Endodermal cell (in vitro differentiated cells): ENCODE results near the gene ZCCHC17. TPM values are rescaled to one million over a fixed set of nuclear protein-coding genes. Genes with fewer than 3 reads are reported as not detected.

Source experiments
- DNase-seq: peaks from one replicate; pipeline ENCODE4 v3.0.0-alpha.2; 2017
- H3K27ac ChIP-seq: 2 replicates; pipeline ENCODE4 v1.5.1; 2013; ENCODE audit warnings: mild to moderate bottlenecking, low read depth, low read length, moderate library complexity
- H3K27me3 ChIP-seq: 2 replicates; pipeline ENCODE4 v1.6.1; 2013; ENCODE audit warnings: mild to moderate bottlenecking, low read length, moderate library complexity; ENCODE audit not compliant: insufficient read depth, control insufficient read depth, poor library complexity, severe bottlenecking
- H3K36me3 ChIP-seq: 2 replicates; pipeline ENCODE4 v1.7.0; 2013; ENCODE audit warnings: mild to moderate bottlenecking, low read length, moderate library complexity; ENCODE audit not compliant: control insufficient read depth, insufficient read depth
- H3K4me1 ChIP-seq: one replicate; pipeline ENCODE4 v1.7.0; 2013; ENCODE audit warnings: low read length; ENCODE audit not compliant: control insufficient read depth, insufficient read depth
- H3K4me3 ChIP-seq: 2 replicates; pipeline ENCODE4 v1.5.1; 2013; ENCODE audit warnings: mild to moderate bottlenecking, low read length, moderate library complexity
- H3K9ac ChIP-seq: 2 replicates; pipeline ENCODE4 v1.6.1; 2013; ENCODE audit warnings: mild to moderate bottlenecking, low read length, moderate library complexity; ENCODE audit not compliant: poor library complexity, severe bottlenecking; ENCODE audit errors: extremely low read depth
- H3K9me3 ChIP-seq: 2 replicates; pipeline ENCODE4 v1.6.1; 2013; ENCODE audit warnings: mild to moderate bottlenecking, low read length, moderate library complexity; ENCODE audit not compliant: control insufficient read depth
- H3K27ac Mint-ChIP-seq: 2 replicates; pipeline ENCODE4 v1.8.0; 2020; ENCODE audit warnings: mixed read lengths
- H3K27me3 Mint-ChIP-seq: 2 replicates; pipeline ENCODE4 v1.8.0; 2021; ENCODE audit warnings: mild to moderate bottlenecking, mixed read lengths; ENCODE audit not compliant: insufficient read depth
- H3K36me3 Mint-ChIP-seq: 2 replicates; pipeline ENCODE4 v1.8.0; 2020; ENCODE audit warnings: low read depth, mixed read lengths
- H3K4me1 Mint-ChIP-seq: 2 replicates; pipeline ENCODE4 v1.8.0; 2020; ENCODE audit warnings: mixed read lengths
- H3K4me3 Mint-ChIP-seq: 2 replicates; pipeline ENCODE4 v1.8.0; 2020; ENCODE audit warnings: mild to moderate bottlenecking, moderate library complexity, mixed read lengths
- H3K9me3 Mint-ChIP-seq: 2 replicates; pipeline ENCODE4 v1.8.0; 2020; ENCODE audit warnings: mild to moderate bottlenecking, mixed read lengths
- WGBS, 2 experiments: methylation state at CpG; one replicate each; pipeline versions ENCODE4 v1.1.5 to v1.1.7; 2013; ENCODE audit warnings: missing lambda C conversion rate in 2 of 2, mixed read lengths in 1 of 2; ENCODE audit not compliant: insufficient coverage in 1 of 2, insufficient read length in 1 of 2; 5-methylcytosine and 5-hydroxymethylcytosine counted together
- total RNA-seq, 2 donors: library from RNA; stranded (reverse); fragmentation: NEBNext Ultra II Directional in 1 of 2; extraction: Animal tissue kit (Norgen Biotek cat#: 25700) in 1 of 2; gene quantifications; 2 replicates in 1 of 2; 3 replicates in 1 of 2; pipeline ENCODE4 v1.2.1, GENCODE V29; 2021
- TF ChIP-seq, protein P1 (sequence below): fragments of 200-600 bp; sonication (generic); conservative IDR thresholded peaks from 2 replicates; pipeline ENCODE4 v1.5.0; 2021; ENCODE audit warnings: antibody characterized with exemption, mild to moderate bottlenecking

Gene ZCCHC17
- total RNA-seq, 2 donors from 2014 or later = 47.6 to 53.8 TPM

DNA sequence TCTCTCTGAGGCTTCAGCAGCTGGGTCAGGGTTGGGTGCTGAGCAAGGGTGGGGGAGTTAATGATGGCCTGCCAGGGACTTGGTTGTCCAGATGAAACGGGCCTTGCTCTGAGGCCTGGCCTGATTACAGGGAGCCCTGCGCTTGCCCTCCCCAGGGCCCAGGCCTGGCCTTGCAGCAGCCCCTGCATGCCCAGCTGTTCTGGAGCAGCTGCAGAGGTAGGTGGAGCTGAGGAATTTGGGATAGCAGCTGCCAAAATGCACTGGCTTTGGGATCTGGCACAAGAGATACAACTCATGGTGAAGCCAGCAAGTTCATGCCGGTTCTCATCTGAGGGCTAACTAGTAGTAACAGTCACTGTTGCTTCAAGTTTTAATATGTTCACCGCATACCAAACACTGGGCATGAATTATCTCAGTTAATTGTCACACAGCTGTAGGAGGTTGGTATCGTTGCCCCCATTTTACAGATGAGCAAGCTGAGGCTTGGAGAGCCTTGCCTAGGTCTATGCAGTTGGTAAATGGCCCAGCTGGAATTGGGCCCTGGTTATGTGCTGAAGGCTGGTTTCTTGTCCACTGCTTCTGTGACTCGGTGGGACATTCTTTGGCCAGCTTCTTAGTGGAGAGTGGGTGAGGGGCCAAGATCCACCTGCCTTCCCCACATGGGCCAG, 108.9 kb downstream of the ZCCHC17 start:
- no peak overlapping the region for H3K27ac Mint-ChIP-seq
- 87 to 97% methylated on average over 5 to 6 of the region's 6 CpGs for WGBS, 2 experiments
- H3K4me1 ChIP-seq = no peaks in the 10 kb centered on the region
- peaks cover 6% of the 10 kb centered on the region for H3K27me3 Mint-ChIP-seq
- no peak overlapping the region for H3K27ac ChIP-seq
- H3K4me3 Mint-ChIP-seq = no peak overlapping the region
- H3K9me3 Mint-ChIP-seq = no peaks in the 10 kb centered on the region
- no peaks in the 10 kb centered on the region for H3K9me3 ChIP-seq
- H3K9ac ChIP-seq = no peak overlapping the region
- no peak for DNase-seq
- H3K36me3 Mint-ChIP-seq = no peaks in the 10 kb centered on the region
- no peak overlapping the region for H3K4me3 ChIP-seq
- no peaks in the 10 kb centered on the region for H3K36me3 ChIP-seq
- peaks cover 5% of the 10 kb centered on the region for H3K27me3 ChIP-seq
- H3K4me1 Mint-ChIP-seq = peaks cover 4% of the 10 kb centered on the region
- TF ChIP-seq, protein P1, sequence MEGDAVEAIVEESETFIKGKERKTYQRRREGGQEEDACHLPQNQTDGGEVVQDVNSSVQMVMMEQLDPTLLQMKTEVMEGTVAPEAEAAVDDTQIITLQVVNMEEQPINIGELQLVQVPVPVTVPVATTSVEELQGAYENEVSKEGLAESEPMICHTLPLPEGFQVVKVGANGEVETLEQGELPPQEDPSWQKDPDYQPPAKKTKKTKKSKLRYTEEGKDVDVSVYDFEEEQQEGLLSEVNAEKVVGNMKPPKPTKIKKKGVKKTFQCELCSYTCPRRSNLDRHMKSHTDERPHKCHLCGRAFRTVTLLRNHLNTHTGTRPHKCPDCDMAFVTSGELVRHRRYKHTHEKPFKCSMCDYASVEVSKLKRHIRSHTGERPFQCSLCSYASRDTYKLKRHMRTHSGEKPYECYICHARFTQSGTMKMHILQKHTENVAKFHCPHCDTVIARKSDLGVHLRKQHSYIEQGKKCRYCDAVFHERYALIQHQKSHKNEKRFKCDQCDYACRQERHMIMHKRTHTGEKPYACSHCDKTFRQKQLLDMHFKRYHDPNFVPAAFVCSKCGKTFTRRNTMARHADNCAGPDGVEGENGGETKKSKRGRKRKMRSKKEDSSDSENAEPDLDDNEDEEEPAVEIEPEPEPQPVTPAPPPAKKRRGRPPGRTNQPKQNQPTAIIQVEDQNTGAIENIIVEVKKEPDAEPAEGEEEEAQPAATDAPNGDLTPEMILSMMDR = no peak

DNA sequence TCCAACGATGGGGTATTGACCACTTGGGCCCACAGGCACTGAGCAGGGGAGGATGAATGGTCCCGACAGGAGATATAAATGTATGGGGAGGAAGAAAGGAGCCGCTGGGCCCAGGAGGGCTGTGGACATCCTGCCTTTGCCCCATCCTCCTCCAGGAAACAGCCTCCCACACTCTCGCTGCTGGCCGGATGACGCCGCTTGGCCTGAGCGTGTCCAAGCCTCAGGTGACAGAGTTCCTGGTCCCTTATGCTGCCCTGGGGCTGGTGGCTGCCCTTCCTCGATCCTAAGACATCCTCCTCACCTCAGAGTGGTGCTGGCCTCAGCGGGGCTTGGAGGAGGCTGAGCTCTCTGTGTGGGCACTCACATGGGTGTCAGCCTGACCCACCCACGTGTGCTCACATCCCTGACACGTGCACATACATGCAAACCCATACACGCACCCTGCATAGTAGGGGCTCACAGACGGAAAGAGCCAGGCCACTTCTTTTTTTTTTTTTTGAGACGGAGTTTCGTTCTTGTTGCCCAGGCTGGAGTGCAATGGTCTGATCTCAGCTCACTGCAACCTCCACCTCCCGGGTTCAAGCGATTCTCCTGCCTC, 110.3 kb downstream of the ZCCHC17 start:
- H3K4me1 ChIP-seq = no peaks in the 10 kb centered on the region
- peaks cover 19% of the 10 kb centered on the region for H3K27me3 ChIP-seq
- H3K9ac ChIP-seq = no peak overlapping the region
- no peak overlapping the region for H3K27ac ChIP-seq
- Mint-ChIP-seq H3K27me3 (peaks cover 20% of the 10 kb centered on the region), H3K4me1 (peaks cover 4% of the 10 kb centered on the region), H3K36me3 (no peaks in the 10 kb centered on the region), H3K9me3 (no peaks in the 10 kb centered on the region), H3K4me3 (no peak overlapping the region), H3K27ac (peak overlapping the region; percentile 50)
- WGBS, 2 experiments = 89 to 94% methylated on average over 7 to 18 of the region's 18 CpGs
- TF ChIP-seq, protein P1 = no peak
- no peaks in the 10 kb centered on the region for H3K36me3 ChIP-seq
- no peak for DNase-seq
- no peaks in the 10 kb centered on the region for H3K9me3 ChIP-seq
- H3K4me3 ChIP-seq = no peak overlapping the region

DNA sequence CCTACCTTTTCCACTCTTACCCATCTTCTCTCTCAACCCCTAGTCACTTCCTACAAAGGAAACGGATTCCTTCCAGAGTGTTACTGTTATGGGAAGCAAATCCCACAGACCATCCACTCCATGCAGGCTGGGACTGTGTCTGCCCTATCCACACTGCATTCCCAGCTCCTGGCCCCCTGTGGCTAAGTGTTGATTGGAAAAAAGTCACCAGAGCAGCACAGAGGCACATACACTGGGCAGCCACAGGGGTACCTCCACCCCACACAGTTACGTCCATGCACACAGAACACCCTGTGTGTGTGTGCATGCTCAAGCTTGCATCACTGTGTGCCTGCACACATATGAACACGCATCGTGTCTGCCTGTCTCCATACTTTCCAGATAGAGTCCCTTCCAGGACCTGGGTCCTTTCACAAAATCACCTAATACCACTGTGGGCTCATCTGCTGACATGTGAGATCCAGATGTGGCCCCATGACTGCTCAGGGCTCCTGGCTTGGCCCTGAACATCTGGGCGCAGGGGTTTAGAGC, 112.0 kb downstream of the ZCCHC17 start:
- Mint-ChIP-seq H3K27ac (no peak overlapping the region), H3K9me3 (no peaks in the 10 kb centered on the region), H3K4me3 (no peak overlapping the region), H3K4me1 (peaks cover 4% of the 10 kb centered on the region), H3K36me3 (no peaks in the 10 kb centered on the region), H3K27me3 (peaks cover 25% of the 10 kb centered on the region)
- Histone ChIP-seq H3K27ac (no peak overlapping the region), H3K27me3 (peaks cover 25% of the 10 kb centered on the region), H3K9me3 (no peaks in the 10 kb centered on the region), H3K9ac (no peak overlapping the region), H3K4me1 (no peaks in the 10 kb centered on the region), H3K4me3 (no peak overlapping the region), H3K36me3 (no peaks in the 10 kb centered on the region)
- WGBS, 2 experiments = 82 to 95% methylated on average over 4 to 5 of the region's 5 CpGs
- peak; percentile 69 for DNase-seq
- TF ChIP-seq, protein P1 = peak; percentile 51
